ENCODE data around the gene KRT71.
A peak's percentile ranks its signal among the peaks of the same experiment; 100 is the strongest.

The KRT71 gene

GRCh38 chr12:52537101-52537500, 15.8 kb downstream of the KRT71 start:
- DNase-seq (ENCODE audit: low spot score): no peak

GRCh38 chr12:52535574-52535973, 17.4 kb downstream of the KRT71 start:
- DNase-seq (ENCODE audit: low spot score): no peak

- DNase-seq (ENCODE audit: low spot score): no peak
Measured at GRCh38 chr12:52534482-52534881, 18.5 kb downstream of the KRT71 start.

GRCh38 chr12:52533686-52534470, 19.1 kb downstream of the KRT71 start:
- no peak for DNase-seq (ENCODE audit: low spot score)

GRCh38 chr12:52532636-52533035, 20.3 kb downstream of the KRT71 start:
- no peak for DNase-seq (ENCODE audit: low spot score)

- DNase-seq (ENCODE audit: low spot score): no peak
Measured at GRCh38 chr12:52531566-52532300, 21.2 kb downstream of the KRT71 start.

- no peak for DNase-seq (ENCODE audit: low spot score)
Measured at GRCh38 chr12:52530905-52531304, 22.0 kb downstream of the KRT71 start.

- no peak for DNase-seq (ENCODE audit: low spot score)
Measured at GRCh38 chr12:52530366-52530765, 22.6 kb downstream of the KRT71 start.

GRCh38 chr12:52529846-52530245, 23.1 kb downstream of the KRT71 start:
- no peak for DNase-seq (ENCODE audit: low spot score)

- no peak for DNase-seq (ENCODE audit: low spot score)
Measured at GRCh38 chr12:52529417-52529816, 23.5 kb downstream of the KRT71 start.

GRCh38 chr12:52528641-52529143, 24.3 kb downstream of the KRT71 start:
- peak; percentile 38 for DNase-seq (ENCODE audit: low spot score)

- DNase-seq (ENCODE audit: low spot score): no peak
Measured at GRCh38 chr12:52527121-52527800, 25.7 kb downstream of the KRT71 start.

GRCh38 chr12:52526511-52526951, 26.4 kb downstream of the KRT71 start:
- peak; percentile 34 for DNase-seq (ENCODE audit: low spot score)

- DNase-seq (ENCODE audit: low spot score): peak; percentile 38
Measured at GRCh38 chr12:52525661-52526499, 27.1 kb downstream of the KRT71 start.

- peak; percentile 41 for DNase-seq (ENCODE audit: low spot score)
Measured at GRCh38 chr12:52524898-52525591, 27.9 kb downstream of the KRT71 start.

GRCh38 chr12:52524241-52524897, 28.6 kb downstream of the KRT71 start:
- DNase-seq (ENCODE audit: low spot score): peak; percentile 47

- DNase-seq (ENCODE audit: low spot score): peak; percentile 45
Measured at GRCh38 chr12:52523824-52524223, 29.1 kb downstream of the KRT71 start.

GRCh38 chr12:52522346-52523011, 30.5 kb downstream of the KRT71 start:
- DNase-seq (ENCODE audit: low spot score): peak; percentile 38

GRCh38 chr12:52521568-52522266, 31.2 kb downstream of the KRT71 start:
- peak; percentile 50 for DNase-seq (ENCODE audit: low spot score)

All from ecto neural progenitor cell (in vitro differentiated cells).